GM21381 (cell line): Measurements from ENCODE around the gene ABCD3.

Experiments
- ATAC-seq: cut with Tn5 transposase; IDR thresholded peaks from one replicate; pipeline ENCODE4 v1.9.1; 2021; ENCODE audit warnings: mild to moderate bottlenecking, moderate library complexity; ENCODE audit not compliant: unreplicated experiment

The ABCD3 gene

GRCh38 chr1:94522304-94522703, 104.1 kb downstream of the ABCD3 start:
- ATAC-seq = no peak

DNA sequence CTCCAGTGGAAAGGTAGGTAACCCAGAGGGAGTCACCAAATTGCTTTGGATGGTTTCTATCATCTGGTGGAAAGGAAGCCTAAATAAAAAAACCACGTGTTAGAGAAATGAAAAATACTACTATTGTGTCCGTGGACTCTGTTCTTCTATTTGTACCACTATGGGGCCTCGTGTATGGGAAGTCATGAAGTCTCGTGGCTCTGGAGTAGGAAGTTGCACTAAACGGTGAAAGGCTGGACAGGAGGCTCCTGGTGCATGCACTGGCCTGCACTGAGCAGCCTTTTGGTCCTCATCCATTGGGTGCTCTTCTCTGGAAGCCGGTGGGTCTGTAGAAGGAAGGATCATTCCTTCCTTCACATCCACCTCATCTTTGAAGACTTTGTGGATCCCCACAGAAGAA, 106.3 kb downstream of the ABCD3 start:
- ATAC-seq = no peak

GRCh38 chr1:94526152-94526980, 108.2 kb downstream of the ABCD3 start:
- ATAC-seq = no peak

DNA sequence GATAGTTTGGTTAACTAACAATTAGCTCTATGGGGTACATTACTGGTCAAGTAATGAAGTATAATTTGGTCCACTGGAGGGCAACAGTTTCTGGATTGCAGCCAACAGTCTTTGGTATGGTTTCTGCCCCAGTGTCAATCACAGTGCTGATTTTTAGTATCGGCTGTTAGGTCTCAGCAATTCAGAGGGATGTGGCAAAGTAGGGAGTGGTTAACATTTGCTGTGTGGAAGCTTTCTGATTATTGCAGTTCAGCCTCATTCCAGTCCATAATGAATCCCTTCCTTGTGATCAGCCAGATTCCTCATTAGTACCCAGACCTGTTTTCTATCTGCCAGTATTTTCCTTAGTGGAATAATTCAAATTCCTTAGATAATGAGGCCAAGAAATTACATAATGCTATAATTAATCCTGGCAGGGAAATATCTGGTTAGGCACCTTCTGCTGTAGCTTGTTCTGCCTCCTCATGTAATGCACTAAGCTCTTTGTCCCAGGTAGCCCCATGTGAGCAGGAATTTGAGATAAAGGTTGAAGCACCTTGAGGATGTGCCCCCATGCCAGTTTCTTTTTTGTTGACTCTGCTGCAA, 109.3 kb downstream of the ABCD3 start:
- no peak for ATAC-seq

DNA sequence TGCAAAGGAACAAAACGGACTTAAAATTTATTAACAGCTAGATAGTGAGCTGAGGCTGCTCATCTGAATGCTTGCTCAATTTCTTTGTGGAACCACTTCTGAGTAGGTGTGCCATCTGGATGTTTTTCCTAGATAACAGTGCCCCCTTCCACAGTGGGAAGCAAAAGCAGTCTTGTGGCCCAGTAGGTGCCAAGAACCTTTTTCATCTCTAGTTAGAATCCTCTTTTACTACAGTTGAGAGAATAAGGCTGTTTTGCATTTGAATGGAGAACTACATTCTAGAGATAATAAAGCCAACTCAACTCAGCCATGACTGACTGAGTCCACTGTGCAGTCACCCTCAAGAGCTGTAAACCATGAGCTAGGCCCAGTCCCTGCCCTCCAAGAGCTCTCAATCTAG, 110.1 kb downstream of the ABCD3 start:
- ATAC-seq = no peak

GRCh38 chr1:94528826-94529225, 110.6 kb downstream of the ABCD3 start:
- no peak for ATAC-seq

- no peak for ATAC-seq
Measured at GRCh38 chr1:94529416-94529815, 111.2 kb downstream of the ABCD3 start.

GRCh38 chr1:94530373-94530878, 112.2 kb downstream of the ABCD3 start:
- ATAC-seq = no peak

DNA sequence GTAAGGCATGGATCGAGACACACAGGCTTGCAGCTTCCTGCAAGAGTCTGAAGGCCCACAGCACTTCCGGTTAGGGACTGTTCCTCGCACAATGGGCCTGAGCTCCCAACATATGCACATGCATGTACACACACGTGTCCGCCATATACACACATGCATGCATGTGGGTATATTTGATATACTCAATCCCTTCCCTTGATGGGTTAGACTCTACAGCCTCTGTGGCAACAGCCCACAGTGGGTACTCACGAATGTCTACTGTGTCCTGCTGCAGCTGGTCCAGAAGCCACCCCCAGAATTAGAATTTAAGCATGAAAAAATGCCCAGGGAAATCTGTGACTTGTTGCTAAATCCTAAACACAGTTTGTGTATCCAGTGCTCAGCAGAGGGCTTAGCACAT, 113.5 kb downstream of the ABCD3 start:
- no peak for ATAC-seq

- no peak for ATAC-seq
Measured at GRCh38 chr1:94532077-94532476, 113.9 kb downstream of the ABCD3 start.

DNA sequence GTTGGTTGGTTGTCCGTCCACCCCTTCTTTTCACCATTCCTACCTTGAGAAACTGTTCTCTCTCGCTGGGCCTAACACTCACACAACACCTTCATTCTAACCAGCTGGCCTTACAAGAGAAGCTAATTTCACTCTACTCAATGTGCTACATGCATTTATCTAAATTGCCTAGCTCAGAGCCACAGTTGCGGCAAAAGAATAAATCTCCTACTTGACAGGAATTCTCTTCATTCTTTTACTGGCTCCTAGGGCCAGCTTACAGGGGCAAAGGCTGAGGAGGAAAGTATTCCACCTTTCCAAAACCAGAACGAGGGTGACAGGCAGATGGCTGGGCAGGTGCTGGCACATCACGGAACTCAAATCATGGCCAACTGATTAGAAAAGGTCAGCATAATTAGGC, 116.9 kb downstream of the ABCD3 start:
- ATAC-seq = no peak

GRCh38 chr1:94535879-94536278, 117.7 kb downstream of the ABCD3 start:
- ATAC-seq = no peak

GRCh38 chr1:94537254-94537653, 119.1 kb downstream of the ABCD3 start:
- ATAC-seq = no peak

- ATAC-seq = no peak
Measured at GRCh38 chr1:94538243-94538827, 120.1 kb downstream of the ABCD3 start.

GRCh38 chr1:94539496-94539895, 121.3 kb downstream of the ABCD3 start:
- no peak for ATAC-seq

DNA sequence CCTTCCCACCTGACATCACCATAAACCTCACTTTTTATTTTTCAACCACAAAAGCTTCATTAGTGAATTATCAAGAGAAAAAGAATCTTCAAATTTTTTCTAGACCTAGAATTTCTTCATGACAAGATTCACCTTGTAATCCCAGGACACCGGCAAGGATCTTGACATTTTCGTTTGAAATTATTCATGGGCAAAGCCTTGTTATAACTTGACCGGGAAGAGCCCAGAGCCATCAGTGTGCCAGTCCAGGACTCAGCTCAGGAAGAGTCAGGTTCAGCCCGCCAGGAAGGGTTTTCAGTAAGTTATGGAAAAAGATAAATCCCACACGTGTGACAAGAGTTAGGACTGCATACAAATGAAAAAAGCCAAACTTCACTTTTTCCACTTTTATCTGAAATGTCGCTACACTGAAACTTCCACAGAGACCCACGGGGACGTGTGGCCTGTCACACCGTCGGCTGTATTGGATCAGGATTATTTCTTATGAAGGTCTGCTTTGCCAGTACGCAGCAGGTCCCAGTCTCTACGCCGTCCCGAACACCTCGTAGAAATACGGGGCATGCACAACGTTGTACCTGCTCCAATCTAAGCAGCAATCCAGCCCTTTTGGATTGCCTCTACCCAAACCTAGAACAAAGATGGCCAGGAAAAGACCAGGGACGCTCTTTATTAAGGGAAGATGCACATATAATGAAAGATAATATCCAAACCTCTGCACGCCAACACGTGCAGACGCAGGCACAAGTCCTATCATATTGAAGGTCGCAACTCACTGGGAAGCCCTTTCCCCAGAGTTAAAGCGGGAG, 122.5 kb downstream of the ABCD3 start:
- no peak for ATAC-seq

- ATAC-seq = peak; percentile 74
Measured at GRCh38 chr1:94541246-94542087, 123.3 kb downstream of the ABCD3 start, which contains the start of gene F3. Gene F3, minus strand, starts transcription at chr1:94541759. Its CDS starts 123 bp downstream, at chr1:94541636.

- peak; percentile 8 for ATAC-seq
Measured at GRCh38 chr1:94542088-94542870, 124.1 kb downstream of the ABCD3 start.

DNA sequence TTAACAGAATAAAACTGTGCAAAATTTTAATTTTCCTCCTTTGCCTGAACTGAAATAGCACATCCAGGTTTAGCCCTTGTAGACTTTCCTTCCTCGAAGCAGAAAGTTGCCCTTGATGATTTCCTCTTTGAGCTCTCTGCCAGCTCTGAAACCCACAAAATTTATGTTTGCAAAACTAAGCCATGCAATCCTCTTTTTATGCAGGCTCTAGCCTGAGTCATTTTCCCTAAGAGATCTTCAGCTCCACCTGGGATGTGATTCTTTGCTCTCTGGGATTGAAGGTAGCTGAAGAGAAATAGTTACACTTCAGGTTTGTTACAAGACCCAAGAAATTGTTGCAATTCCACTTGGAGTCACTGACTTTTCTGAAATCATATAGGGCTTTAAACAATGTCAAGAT, 124.8 kb downstream of the ABCD3 start:
- ATAC-seq = no peak
